Skeletal muscle tissue (tissue), 4 donors: ENCODE results near the gene CD300A. TPM values are rescaled to one million over a fixed set of nuclear protein-coding genes. Genes with fewer than 3 reads are reported as not detected.
A peak's percentile ranks its signal among the peaks of the same experiment; 100 is the strongest.

Experiments used
- H3K27ac ChIP-seq: one replicate; pipeline ENCODE4 v1.7.0; 2013; ENCODE audit warnings: mild to moderate bottlenecking, low read depth, low read length, inconsistent platforms
- H3K27me3 ChIP-seq, 3 donors: one replicate each; pipeline ENCODE4 v1.7.0; 2013; ENCODE audit warnings: low read length in 3 of 3; ENCODE audit not compliant: control insufficient read depth in 3 of 3, insufficient read depth in 3 of 3
- H3K36me3 ChIP-seq, 3 donors: one replicate each; pipeline ENCODE4 v1.7.0; 2013; ENCODE audit warnings: low read length in 3 of 3; ENCODE audit not compliant: control insufficient read depth in 3 of 3, insufficient read depth in 3 of 3
- H3K4me1 ChIP-seq, 3 donors: one replicate each; pipeline ENCODE4 v1.7.0; 2013; ENCODE audit warnings: low read length in 3 of 3, mild to moderate bottlenecking in 3 of 3; ENCODE audit not compliant: control insufficient read depth in 3 of 3, insufficient read depth in 3 of 3
- H3K4me3 ChIP-seq, 3 donors: one replicate each; pipeline ENCODE4 v1.7.0; 2013; ENCODE audit warnings: low read length in 3 of 3
- H3K9ac ChIP-seq, 3 donors: one replicate each; pipeline ENCODE4 v1.7.0; 2013; ENCODE audit warnings: low read length in 3 of 3, mild to moderate bottlenecking in 3 of 3, moderate library complexity in 2 of 3, low read depth in 1 of 3
- H3K9me3 ChIP-seq, 3 donors: one replicate each; pipeline ENCODE4 v1.7.0; 2013; ENCODE audit warnings: low read length in 3 of 3; ENCODE audit not compliant: control insufficient read depth in 3 of 3
- total RNA-seq: library from RNA; depleted of rRNA; stranded (reverse); fragments of >200 nt; gene quantifications from one replicate; pipeline ENCODE4 v1.2.3, GENCODE V29; 2014
- donor health status: Osteomylitis.

CD300A gene
- total RNA-seq, 1 donor from 2014 or later: 1.0 TPM

- Histone ChIP-seq H3K27me3 (peaks cover 0 to 7% (median 0%) of the 10 kb centered on the region in 3 donors), H3K36me3 (no peaks in the 10 kb centered on the region), H3K9ac (peak overlapping the region; percentile 97 to 100 (median 99)), H3K4me1 (peaks cover 56 to 81% (median 63%) of the 10 kb centered on the region in 3 donors), H3K9me3 (no peaks in the 10 kb centered on the region), H3K4me3 (peak overlapping the region; percentile 71 to 95 (median 87)), H3K27ac (peak overlapping the region; percentile 100)
Observed at GRCh38 chr17:74429604-74430384, 36.6 kb upstream of the CD300A start.

- Histone ChIP-seq H3K27ac (peak overlapping the region; percentile 100), H3K27me3 (peaks cover 0 to 7% (median 0%) of the 10 kb centered on the region in 3 donors), H3K9me3 (no peaks in the 10 kb centered on the region), H3K4me3 (peak overlapping the region; percentile 71 to 95 (median 87)), H3K9ac (peak overlapping the region; percentile 97 to 100 (median 99)), H3K36me3 (no peaks in the 10 kb centered on the region), H3K4me1 (peaks cover 54 to 79% (median 61%) of the 10 kb centered on the region in 3 donors)
Observed at GRCh38 chr17:74430385-74430705, 36.1 kb upstream of the CD300A start.

- Histone ChIP-seq H3K36me3 (no peaks in the 10 kb centered on the region), H3K9me3 (no peaks in the 10 kb centered on the region), H3K4me3 (peak overlapping the region; percentile 78 to 95 (median 87)), H3K4me1 (peaks cover 54 to 79% (median 61%) of the 10 kb centered on the region in 3 donors), H3K27me3 (peaks cover 0 to 7% (median 0%) of the 10 kb centered on the region in 3 donors), H3K27ac (peak overlapping the region; percentile 100), H3K9ac (peak overlapping the region; percentile 97 to 100 (median 99))
Observed at GRCh38 chr17:74430706-74431567, 35.5 kb upstream of the CD300A start.

GRCh38 chr17:74431568-74432423 is 34.6 kb upstream of the CD300A start, which contains the start of gene GPRC5C:
TSS of gene GPRC5C (plus strand) at chr17:74432088. CDS start at chr17:74439777, 7,689 bp downstream.
- peak within 1 kb of the TSS; percentile 100 for H3K27ac ChIP-seq
- H3K9ac ChIP-seq: peak within 1 kb of the TSS; percentile 96 to 100 (median 99)
- H3K4me1 ChIP-seq: peaks cover 56 to 79% (median 63%) of the 10 kb centered on the region in 3 donors
- peaks cover 0 to 7% (median 0%) of the 10 kb centered on the region in 3 donors for H3K27me3 ChIP-seq
- no peaks in the 10 kb centered on the region for H3K36me3 ChIP-seq
- peak within 1 kb of the TSS; percentile 78 to 95 (median 87) for H3K4me3 ChIP-seq
- H3K9me3 ChIP-seq: no peaks in the 10 kb centered on the region

GRCh38 chr17:74432424-74432690 is 34.1 kb upstream of the CD300A start:
- peak overlapping the region in 2 of 3 donors; percentile 87 to 95 for H3K4me3 ChIP-seq
- H3K9me3 ChIP-seq: no peaks in the 10 kb centered on the region
- peak overlapping the region; percentile 100 for H3K27ac ChIP-seq
- peaks cover 50 to 75% (median 60%) of the 10 kb centered on the region in 3 donors for H3K4me1 ChIP-seq
- peak overlapping the region in 2 of 3 donors; percentile 83 to 100 for H3K9ac ChIP-seq
- H3K36me3 ChIP-seq: no peaks in the 10 kb centered on the region
- H3K27me3 ChIP-seq: peaks cover 0 to 7% (median 0%) of the 10 kb centered on the region in 3 donors

GRCh38 chr17:74432766-74433391 is 33.6 kb upstream of the CD300A start:
- Histone ChIP-seq H3K27ac (peak overlapping the region; percentile 100), H3K36me3 (no peaks in the 10 kb centered on the region), H3K9ac (peak overlapping the region; percentile 83 to 100 (median 83)), H3K27me3 (peaks cover 0 to 7% (median 0%) of the 10 kb centered on the region in 3 donors), H3K9me3 (no peaks in the 10 kb centered on the region), H3K4me3 (peak overlapping the region; percentile 59 to 95 (median 87)), H3K4me1 (peaks cover 45 to 73% (median 55%) of the 10 kb centered on the region in 3 donors)

- peak overlapping the region; percentile 43 to 95 (median 61) for H3K4me3 ChIP-seq
- peak overlapping the region; percentile 100 for H3K27ac ChIP-seq
- H3K27me3 ChIP-seq: peaks cover 0 to 7% (median 0%) of the 10 kb centered on the region in 3 donors
- peaks cover 38 to 66% (median 48%) of the 10 kb centered on the region in 3 donors for H3K4me1 ChIP-seq
- H3K36me3 ChIP-seq: no peaks in the 10 kb centered on the region
- H3K9ac ChIP-seq: peak overlapping the region; percentile 83 to 100 (median 83)
- no peaks in the 10 kb centered on the region for H3K9me3 ChIP-seq
Observed at GRCh38 chr17:74433421-74434121, 32.9 kb upstream of the CD300A start.

GRCh38 chr17:74435775-74436359 is 30.6 kb upstream of the CD300A start:
- Histone ChIP-seq H3K9me3 (no peaks in the 10 kb centered on the region), H3K27me3 (peaks cover 0 to 7% (median 0%) of the 10 kb centered on the region in 3 donors), H3K4me1 (peaks cover 27 to 59% (median 37%) of the 10 kb centered on the region in 3 donors), H3K9ac (peak overlapping the region; percentile 7 to 65 (median 63)), H3K36me3 (peaks cover 8 to 11% (median 9%) of the 10 kb centered on the region in 3 donors), H3K4me3 (peak overlapping the region in 2 of 3 donors; percentile 13 to 14), H3K27ac (peak overlapping the region; percentile 75)
